Stimulated activated CD4-positive, alpha-beta T cell treated with anti-CD3 and anti-CD28 coated beads, Interleukin-1b, Interleukin-23, amount 100 ng/mL, for 4 hours (primary cell): Measurements from ENCODE around the gene UBTD1.

Experiments used
- DNase-seq, 2 donors: peaks; one replicate each; pipeline ENCODE4 v3.0.0-alpha.2; 2020; ENCODE audit warnings: low read depth in 2 of 2

Gene UBTD1

GRCh38 chr10:97618285-97618684 is 119.6 kb downstream of the UBTD1 start:
- no peak for DNase-seq

- DNase-seq = no peak
Observed at GRCh38 chr10:97618733-97619132, 120.0 kb downstream of the UBTD1 start.
